ENCODE results near the gene ELP4. TPM values are rescaled to one million over a fixed set of nuclear protein-coding genes. Genes with fewer than 3 reads are reported as not detected.
A peak's percentile ranks its signal among the peaks of the same experiment; 100 is the strongest.

ELP4 gene
- total and polyA plus RNA-seq, 3 experiments from 2014 or later = 18.4 to 23.2 (median 20.5) TPM

GRCh38 chr11:31784611-31785010 is 275.0 kb downstream of the ELP4 start:
- Histone ChIP-seq H3K4me1 (ENCODE audit: insufficient read depth, low read length) (no peaks in the 10 kb centered on the region), H3K36me3 (ENCODE audit: insufficient read depth, low read length) (no peaks in the 10 kb centered on the region), H3K9me3 (ENCODE audit: low read length) (no peaks in the 10 kb centered on the region), H3K27me3 (ENCODE audit: insufficient read depth, low read length, poor library complexity, severe bottlenecking) (no peaks in the 10 kb centered on the region), H3K27ac (ENCODE audit: low read depth, low read length) (no peak overlapping the region), H3K4me3 (ENCODE audit: low read length) (no peak overlapping the region)
- Mint-ChIP-seq H3K36me3 (peaks cover 8 to 15% (median 13%) of the 10 kb centered on the region in 3 donors), H3K27me3 (no peaks in the 10 kb centered on the region), H3K4me1 (no peaks in the 10 kb centered on the region), H3K4me3 (no peak overlapping the region), H3K9me3 (no peaks in the 10 kb centered on the region), H3K27ac (no peak overlapping the region)
- POLR2A ChIA-PET = no interaction called here
- CTCF ChIA-PET = interaction anchor here (0.9 kb wide), 1 partner anchor 11 kb away, joined by 3 read pairs; no protein-coding TSS in a partner anchor
- no peak for DNase-seq

- Histone ChIP-seq H3K4me3 (ENCODE audit: low read length) (no peak overlapping the region), H3K27ac (ENCODE audit: low read depth, low read length) (no peak overlapping the region), H3K9me3 (ENCODE audit: low read length) (no peaks in the 10 kb centered on the region), H3K36me3 (ENCODE audit: insufficient read depth, low read length) (no peaks in the 10 kb centered on the region), H3K27me3 (ENCODE audit: insufficient read depth, low read length, poor library complexity, severe bottlenecking) (no peaks in the 10 kb centered on the region), H3K4me1 (ENCODE audit: insufficient read depth, low read length) (no peaks in the 10 kb centered on the region)
- Mint-ChIP-seq H3K36me3 (peaks cover 0 to 13% (median 6%) of the 10 kb centered on the region in 3 donors), H3K9me3 (peaks cover 0 to 2% (median 0%) of the 10 kb centered on the region in 5 donors), H3K4me3 (no peak overlapping the region), H3K27me3 (peaks cover 0 to 1% of the 10 kb centered on the region in 2 donors), H3K4me1 (no peaks in the 10 kb centered on the region), H3K27ac (peak overlapping the region in 1 of 8 donors; percentile 58)
- ChIA-PET CTCF (no interaction called here), POLR2A (no interaction called here)
- DNase-seq = no peak
These were observed 277.6 kb downstream of the ELP4 start for GRCh38 chr11:31786996-31787685.

- Mint-ChIP-seq H3K4me1 (no peaks in the 10 kb centered on the region), H3K27me3 (peaks cover 3 to 7% of the 10 kb centered on the region in 2 donors), H3K9me3 (peaks cover 0 to 2% (median 0%) of the 10 kb centered on the region in 5 donors), H3K36me3 (peaks cover 3 to 6% (median 3%) of the 10 kb centered on the region in 3 donors), H3K27ac (no peak overlapping the region), H3K4me3 (no peak overlapping the region)
- CTCF ChIA-PET = no interaction called here
- no peaks in the 10 kb centered on the region for H3K9me3 ChIP-seq (ENCODE audit: low read length)
- no peaks in the 10 kb centered on the region for H3K36me3 ChIP-seq (ENCODE audit: insufficient read depth, low read length)
- H3K4me3 ChIP-seq (ENCODE audit: low read length) = no peak overlapping the region
- H3K4me1 ChIP-seq (ENCODE audit: insufficient read depth, low read length) = no peaks in the 10 kb centered on the region
- no peak for DNase-seq
- H3K27ac ChIP-seq (ENCODE audit: low read depth, low read length) = no peak overlapping the region
- H3K27me3 ChIP-seq (ENCODE audit: insufficient read depth, low read length, poor library complexity, severe bottlenecking) = no peaks in the 10 kb centered on the region
- POLR2A ChIA-PET = no interaction called here
These were observed 278.5 kb downstream of the ELP4 start for GRCh38 chr11:31788085-31788484.

- Histone ChIP-seq H3K36me3 (ENCODE audit: insufficient read depth, low read length) (no peaks in the 10 kb centered on the region), H3K9me3 (ENCODE audit: low read length) (no peaks in the 10 kb centered on the region), H3K4me1 (ENCODE audit: insufficient read depth, low read length) (no peaks in the 10 kb centered on the region), H3K27ac (ENCODE audit: low read depth, low read length) (no peak overlapping the region), H3K4me3 (ENCODE audit: low read length) (no peak overlapping the region), H3K27me3 (ENCODE audit: insufficient read depth, low read length, poor library complexity, severe bottlenecking) (no peaks in the 10 kb centered on the region)
- peaks cover 0 to 6% (median 0%) of the 10 kb centered on the region in 5 donors for H3K9me3 Mint-ChIP-seq
- no peaks in the 10 kb centered on the region for H3K4me1 Mint-ChIP-seq
- DNase-seq = no peak
- CTCF ChIA-PET = no interaction called here
- POLR2A ChIA-PET = no interaction called here
- H3K27ac Mint-ChIP-seq = no peak overlapping the region
- H3K27me3 Mint-ChIP-seq = peaks cover 11 to 27% of the 10 kb centered on the region in 2 donors
- no peak overlapping the region for H3K4me3 Mint-ChIP-seq
- peaks cover 0 to 5% (median 2%) of the 10 kb centered on the region in 3 donors for H3K36me3 Mint-ChIP-seq
These were observed 281.1 kb downstream of the ELP4 start for GRCh38 chr11:31790649-31791048.

- Histone ChIP-seq H3K4me1 (ENCODE audit: insufficient read depth, low read length) (no peaks in the 10 kb centered on the region), H3K27me3 (ENCODE audit: insufficient read depth, low read length, poor library complexity, severe bottlenecking) (peaks cover 6% of the 10 kb centered on the region), H3K9me3 (ENCODE audit: low read length) (no peaks in the 10 kb centered on the region), H3K27ac (ENCODE audit: low read depth, low read length) (no peak overlapping the region), H3K4me3 (ENCODE audit: low read length) (no peak overlapping the region), H3K36me3 (ENCODE audit: insufficient read depth, low read length) (no peaks in the 10 kb centered on the region)
- Mint-ChIP-seq H3K36me3 (peaks cover 0 to 9% (median 2%) of the 10 kb centered on the region in 3 donors), H3K4me3 (no peak overlapping the region), H3K9me3 (peaks cover under 1 to 8% (median 4%) of the 10 kb centered on the region in 5 donors), H3K27me3 (peaks cover 21 to 41% of the 10 kb centered on the region in 2 donors), H3K27ac (no peak overlapping the region), H3K4me1 (peaks cover under 1 to 2% (median 1%) of the 10 kb centered on the region in 3 donors)
- ChIA-PET POLR2A (no interaction called here), CTCF (no interaction called here)
- no peak for DNase-seq
These were observed 282.5 kb downstream of the ELP4 start for GRCh38 chr11:31792036-31792435.

GRCh38 chr11:31792456-31792855 is 282.9 kb downstream of the ELP4 start:
- Mint-ChIP-seq H3K9me3 (peaks cover 3 to 10% (median 6%) of the 10 kb centered on the region in 5 donors), H3K36me3 (peaks cover 0 to 9% (median 1%) of the 10 kb centered on the region in 3 donors), H3K27ac (no peak overlapping the region), H3K4me1 (peaks cover 3 to 5% (median 3%) of the 10 kb centered on the region in 3 donors), H3K4me3 (no peak overlapping the region), H3K27me3 (peaks cover 25 to 45% of the 10 kb centered on the region in 2 donors)
- ChIA-PET POLR2A (no interaction called here), CTCF (no interaction called here)
- Histone ChIP-seq H3K27me3 (ENCODE audit: insufficient read depth, low read length, poor library complexity, severe bottlenecking) (peaks cover 9% of the 10 kb centered on the region), H3K9me3 (ENCODE audit: low read length) (no peaks in the 10 kb centered on the region), H3K36me3 (ENCODE audit: insufficient read depth, low read length) (no peaks in the 10 kb centered on the region), H3K4me3 (ENCODE audit: low read length) (no peak overlapping the region), H3K27ac (ENCODE audit: low read depth, low read length) (no peak overlapping the region), H3K4me1 (ENCODE audit: insufficient read depth, low read length) (no peaks in the 10 kb centered on the region)
- DNase-seq = no peak

GRCh38 chr11:31793264-31793663 is 283.7 kb downstream of the ELP4 start:
- Histone ChIP-seq H3K4me1 (ENCODE audit: insufficient read depth, low read length) (no peaks in the 10 kb centered on the region), H3K27ac (ENCODE audit: low read depth, low read length) (no peak overlapping the region), H3K4me3 (ENCODE audit: low read length) (no peak overlapping the region), H3K9me3 (ENCODE audit: low read length) (no peaks in the 10 kb centered on the region), H3K36me3 (ENCODE audit: insufficient read depth, low read length) (no peaks in the 10 kb centered on the region), H3K27me3 (ENCODE audit: insufficient read depth, low read length, poor library complexity, severe bottlenecking) (peaks cover 13% of the 10 kb centered on the region)
- no peak overlapping the region for H3K27ac Mint-ChIP-seq
- H3K4me1 Mint-ChIP-seq = peaks cover 5 to 9% (median 7%) of the 10 kb centered on the region in 3 donors
- H3K4me3 Mint-ChIP-seq = no peak overlapping the region
- POLR2A ChIA-PET = no interaction called here
- H3K36me3 Mint-ChIP-seq = peaks cover 0 to 9% (median 0%) of the 10 kb centered on the region in 3 donors
- H3K9me3 Mint-ChIP-seq = peaks cover 3 to 11% (median 8%) of the 10 kb centered on the region in 5 donors
- H3K27me3 Mint-ChIP-seq = peaks cover 30 to 52% of the 10 kb centered on the region in 2 donors
- DNase-seq = no peak
- CTCF ChIA-PET = no interaction called here

GRCh38 chr11:31794548-31794947 is 285.0 kb downstream of the ELP4 start:
- Mint-ChIP-seq H3K36me3 (peaks cover 0 to 9% (median 0%) of the 10 kb centered on the region in 3 donors), H3K4me3 (no peak overlapping the region), H3K4me1 (peaks cover 8 to 18% (median 13%) of the 10 kb centered on the region in 3 donors), H3K9me3 (peaks cover 3 to 13% (median 9%) of the 10 kb centered on the region in 5 donors), H3K27me3 (peaks cover 38 to 63% of the 10 kb centered on the region in 2 donors), H3K27ac (no peak overlapping the region)
- no peaks in the 10 kb centered on the region for H3K9me3 ChIP-seq (ENCODE audit: low read length)
- ChIA-PET POLR2A (no interaction called here), CTCF (no interaction called here)
- H3K27ac ChIP-seq (ENCODE audit: low read depth, low read length) = no peak overlapping the region
- H3K36me3 ChIP-seq (ENCODE audit: insufficient read depth, low read length) = no peaks in the 10 kb centered on the region
- DNase-seq = no peak
- no peak overlapping the region for H3K4me3 ChIP-seq (ENCODE audit: low read length)
- peaks cover 23% of the 10 kb centered on the region for H3K27me3 ChIP-seq (ENCODE audit: insufficient read depth, low read length, poor library complexity, severe bottlenecking)
- no peaks in the 10 kb centered on the region for H3K4me1 ChIP-seq (ENCODE audit: insufficient read depth, low read length)

Measured in CD8-positive, alpha-beta memory T cell (primary cell).